Activated CD8-positive, alpha-beta T cell treated with anti-CD3 and anti-CD28 coated beads, Interleukin-2, amount 10 ng/mL, durations not matched to agents 7 days and 5 days (primary cell): ENCODE measurements around the gene LPCAT4. TPM values are rescaled to one million over a fixed set of nuclear protein-coding genes. Genes with fewer than 3 reads are reported as not detected.
A peak's percentile ranks its signal among the peaks of the same experiment; 100 is the strongest.
"Not testable (repeated sequence)": the region's sequence is repeated elsewhere in the genome, so short reads cannot be mapped to it uniquely, and the experiment has no call there.

Source experiments
- ATAC-seq: fragments of 150-1000 bp; cut with Tn5 transposase; one replicate; pipeline ENCODE4 v1.10.0; 2021; ENCODE audit warnings: moderate library complexity
- CTCF ChIA-PET: fragments of 350-600 bp; sonication (Branson Sonifier 250); formaldehyde crosslinking; loops from one replicate; lab custom pipeline; 2021; ENCODE audit warnings: antibody characterized with exemption; lab: Charles Lee
- POLR2A ChIA-PET: fragments of 350-600 bp; sonication (Branson Sonifier 250); formaldehyde crosslinking; loops from one replicate; lab custom pipeline; 2021; ENCODE audit warnings: antibody characterized with exemption; lab: Charles Lee
- DNase-seq: peaks from one replicate; pipeline ENCODE4 v3.0.0-alpha.2; 2020
- H3K27ac Mint-ChIP-seq: one replicate; pipeline ENCODE4 v1.8.0; 2021; ENCODE audit warnings: mild to moderate bottlenecking, mixed read lengths
- H3K27me3 Mint-ChIP-seq: one replicate; pipeline ENCODE4 v1.8.0; 2021; ENCODE audit warnings: low read depth, mixed read lengths
- H3K36me3 Mint-ChIP-seq: one replicate; pipeline ENCODE4 v1.8.0; 2021; ENCODE audit warnings: low read depth, mixed read lengths
- H3K4me1 Mint-ChIP-seq: one replicate; pipeline ENCODE4 v1.8.0; 2021; ENCODE audit warnings: low read depth, mixed read lengths
- H3K4me3 Mint-ChIP-seq: one replicate; pipeline ENCODE4 v1.8.0; 2021; ENCODE audit warnings: mild to moderate bottlenecking, mixed read lengths
- H3K9me3 Mint-ChIP-seq: one replicate; pipeline ENCODE4 v1.8.0; 2022; ENCODE audit warnings: mixed read lengths; ENCODE audit not compliant: insufficient read depth
- total RNA-seq, 2 experiments: library from RNA; stranded (reverse); gene quantifications; one replicate each; pipeline ENCODE4 v1.2.3, GENCODE V29; 2021

LPCAT4 gene
- total RNA-seq, 2 experiments from 2014 or later = 106 to 115 TPM

DNA sequence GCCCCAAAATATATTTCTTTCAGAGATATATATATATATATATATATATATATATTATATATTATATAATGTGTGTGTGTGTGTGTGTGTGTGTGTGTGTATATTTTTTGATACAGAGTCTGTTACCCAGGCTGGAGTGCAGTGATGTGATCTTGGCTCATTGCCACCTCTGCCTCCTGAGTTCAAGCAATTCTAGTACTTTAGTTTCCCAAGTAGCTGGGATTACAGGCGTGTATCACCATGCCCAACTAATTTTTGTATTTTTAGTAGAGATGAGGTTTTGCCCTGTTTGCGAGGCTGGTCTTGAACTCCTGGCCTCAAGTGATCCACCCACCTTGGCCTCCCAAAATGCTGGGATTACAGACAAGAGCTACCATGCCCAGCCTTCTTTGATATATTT lies 8.5 kb upstream of the LPCAT4 start:
- H3K9me3 Mint-ChIP-seq, CTCF ChIA-PET, H3K27ac Mint-ChIP-seq, H3K4me3 Mint-ChIP-seq, ATAC-seq, H3K27me3 Mint-ChIP-seq, POLR2A ChIA-PET, DNase-seq, H3K4me1 Mint-ChIP-seq, H3K36me3 Mint-ChIP-seq: not testable (repeated sequence)

DNA sequence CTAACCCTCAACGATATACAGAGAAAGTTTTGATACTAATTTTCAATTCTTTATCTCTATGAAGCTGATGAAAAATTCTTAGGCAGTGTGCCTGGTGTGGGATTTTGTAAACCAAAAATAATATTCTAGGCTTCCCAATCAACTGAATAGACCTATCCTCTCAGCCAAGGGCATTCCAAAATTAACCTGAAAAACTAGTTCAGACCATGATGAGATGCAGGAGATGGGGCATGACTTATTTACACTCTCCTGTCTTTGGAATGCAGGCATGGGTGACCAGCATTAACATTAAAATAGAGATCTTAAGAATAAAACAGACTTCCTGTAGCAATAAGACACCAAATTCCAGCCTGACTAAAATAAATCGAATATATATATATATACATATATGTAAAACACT lies 7.8 kb upstream of the LPCAT4 start:
- Mint-ChIP-seq H3K36me3 (peaks cover 4% of the 10 kb centered on the region), H3K9me3 (no peaks in the 10 kb centered on the region), H3K27me3 (no peaks in the 10 kb centered on the region), H3K4me3 (no peak overlapping the region), H3K27ac (no peak overlapping the region), H3K4me1 (peaks cover 1% of the 10 kb centered on the region)
- ChIA-PET CTCF (no interaction called here), POLR2A (no interaction called here)
- DNase-seq (no peak), ATAC-seq (no peak)

DNA sequence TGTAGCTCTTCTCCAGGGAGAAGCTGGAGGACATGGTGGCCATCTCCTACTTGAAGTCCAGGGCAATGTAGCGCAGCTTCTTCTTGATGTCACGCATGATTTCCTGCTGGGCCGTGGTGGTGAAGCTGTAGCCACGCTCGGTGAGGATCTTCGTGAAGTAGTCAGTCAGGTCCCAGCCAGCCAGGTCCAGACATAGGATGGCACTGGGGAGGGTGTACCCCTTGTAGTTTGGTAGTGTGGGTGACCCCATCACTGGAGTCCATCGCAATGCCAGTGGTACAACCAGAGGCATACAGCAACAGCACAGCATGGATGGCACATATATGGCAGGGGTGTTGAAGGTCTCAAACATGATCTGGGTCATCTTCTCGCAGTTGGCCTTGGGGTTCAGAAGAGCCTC lies 7.0 kb upstream of the LPCAT4 start:
- H3K4me1 Mint-ChIP-seq = peaks cover 4% of the 10 kb centered on the region
- CTCF ChIA-PET = no interaction called here
- H3K27me3 Mint-ChIP-seq = no peaks in the 10 kb centered on the region
- peaks cover 4% of the 10 kb centered on the region for H3K36me3 Mint-ChIP-seq
- H3K4me3 Mint-ChIP-seq = no peak overlapping the region
- no peak for ATAC-seq
- no peak overlapping the region for H3K27ac Mint-ChIP-seq
- H3K9me3 Mint-ChIP-seq = no peaks in the 10 kb centered on the region
- DNase-seq = no peak
- POLR2A ChIA-PET = no interaction called here

DNA sequence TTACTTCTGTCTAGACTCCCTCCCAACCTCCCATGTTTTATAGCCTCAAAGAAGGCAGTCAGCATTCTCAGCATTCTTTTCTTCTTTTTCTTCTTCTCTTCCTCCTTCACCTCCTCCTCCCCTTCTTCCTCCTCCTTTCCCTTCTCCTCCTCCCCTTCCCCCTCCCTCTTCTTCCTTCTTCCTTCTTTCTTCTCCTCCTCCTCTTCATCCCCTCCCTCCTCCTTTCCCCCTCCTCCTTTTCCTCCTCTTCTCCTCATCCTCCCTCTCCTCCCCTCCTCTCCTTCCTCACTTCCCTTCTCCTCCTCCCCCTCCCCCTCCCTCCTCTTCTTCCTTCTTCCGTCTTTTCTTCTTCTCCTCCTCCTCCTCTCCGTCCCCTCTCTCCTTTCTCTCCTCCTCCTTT lies 3.6 kb upstream of the LPCAT4 start:
- no peaks in the 10 kb centered on the region for H3K27me3 Mint-ChIP-seq
- H3K27ac Mint-ChIP-seq = no peak overlapping the region
- POLR2A ChIA-PET = no interaction called here
- peaks cover 16% of the 10 kb centered on the region for H3K4me1 Mint-ChIP-seq
- H3K9me3 Mint-ChIP-seq = no peaks in the 10 kb centered on the region
- CTCF ChIA-PET = no interaction called here
- H3K36me3 Mint-ChIP-seq = no peaks in the 10 kb centered on the region
- no peak overlapping the region for H3K4me3 Mint-ChIP-seq
- DNase-seq (no peak), ATAC-seq (no peak)

DNA sequence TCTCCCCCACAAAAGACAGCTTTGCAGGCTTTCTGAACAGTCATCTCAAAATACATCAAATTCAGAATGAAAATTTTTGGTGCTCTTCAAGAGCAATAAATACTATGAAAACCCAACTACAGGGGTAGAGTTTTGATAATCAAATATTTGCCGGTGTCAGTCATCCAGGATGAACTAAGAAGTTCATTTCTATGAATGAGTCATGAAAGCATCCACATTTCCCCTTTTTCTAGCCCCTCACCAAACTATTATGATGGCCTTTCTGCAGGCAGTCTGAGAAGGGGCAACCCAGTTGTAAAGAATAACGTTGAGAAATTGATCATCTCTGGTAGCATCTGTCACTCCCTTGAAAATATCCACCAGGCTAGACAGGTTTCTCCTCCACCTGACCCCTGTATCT lies 3.1 kb upstream of the LPCAT4 start:
- H3K4me3 Mint-ChIP-seq = no peak overlapping the region
- ChIA-PET CTCF (no interaction called here), POLR2A (no interaction called here)
- no peaks in the 10 kb centered on the region for H3K36me3 Mint-ChIP-seq
- no peaks in the 10 kb centered on the region for H3K9me3 Mint-ChIP-seq
- no peak overlapping the region for H3K27ac Mint-ChIP-seq
- DNase-seq = no peak
- no peak for ATAC-seq
- H3K4me1 Mint-ChIP-seq = peaks cover 21% of the 10 kb centered on the region
- no peaks in the 10 kb centered on the region for H3K27me3 Mint-ChIP-seq

DNA sequence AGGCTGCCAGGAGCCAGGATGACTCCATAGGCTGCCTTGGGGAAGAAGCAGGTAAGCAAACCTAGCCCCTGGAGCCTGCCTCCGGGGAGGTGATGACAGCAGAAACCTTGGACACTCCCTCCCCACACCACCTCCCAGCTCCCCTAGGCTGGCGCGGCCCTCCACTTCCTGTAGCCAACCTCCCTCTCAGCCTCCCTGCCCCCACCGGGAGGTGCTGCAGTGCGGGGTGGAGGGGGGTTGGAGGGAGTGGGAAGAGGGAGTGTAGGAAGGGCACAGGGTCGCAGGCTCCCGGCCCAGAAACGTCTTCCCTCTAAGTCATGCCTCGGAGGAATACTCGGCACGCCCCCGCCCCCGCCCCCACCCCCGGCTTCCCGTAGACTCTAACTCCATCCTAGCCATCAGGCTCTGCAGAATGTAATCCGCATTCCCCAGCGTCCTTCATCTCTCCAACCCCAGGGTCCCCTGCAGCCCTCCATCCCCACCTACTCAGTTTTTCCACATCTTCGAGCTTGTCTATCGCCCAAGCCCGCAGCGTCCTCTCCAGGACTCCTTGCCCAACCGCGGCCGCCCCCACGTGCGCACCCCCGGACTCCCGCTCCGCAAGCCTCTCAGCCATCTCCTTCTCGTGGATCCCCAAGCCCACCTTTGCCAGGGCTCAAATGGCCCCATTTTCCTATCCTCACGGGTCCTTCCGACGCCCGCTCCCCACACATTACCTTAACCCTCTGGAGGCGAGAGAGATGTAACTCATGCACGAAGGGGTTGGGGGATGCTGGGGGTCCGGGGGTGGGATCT lies 528 bp downstream of the LPCAT4 start:
- H3K27me3 Mint-ChIP-seq = no peaks in the 10 kb centered on the region
- peaks cover 20% of the 10 kb centered on the region for H3K36me3 Mint-ChIP-seq
- ChIA-PET POLR2A (interaction anchor here (0.8 to 3.5 kb wide), 13 partner anchors 10 to 265 kb away, joined by 3 to 33 read pairs (median 5); partner anchors contain the start of genes EMC7, GOLGA8B, NOP10 and NUTM1), CTCF (interaction anchor here (0.7 to 4.7 kb wide), 37 partner anchors 8 to 304 kb away, joined by 3 to 93 read pairs (median 7); partner anchors contain the start of genes EMC4, GOLGA8A, KATNBL1 and NOP10)
- H3K27ac Mint-ChIP-seq = peak overlapping the region; percentile 86
- H3K4me1 Mint-ChIP-seq = peaks cover 39% of the 10 kb centered on the region
- ATAC-seq (peak; percentile 20), DNase-seq (peak; percentile 73)
- H3K4me3 Mint-ChIP-seq = peak overlapping the region; percentile 95
- no peaks in the 10 kb centered on the region for H3K9me3 Mint-ChIP-seq

DNA sequence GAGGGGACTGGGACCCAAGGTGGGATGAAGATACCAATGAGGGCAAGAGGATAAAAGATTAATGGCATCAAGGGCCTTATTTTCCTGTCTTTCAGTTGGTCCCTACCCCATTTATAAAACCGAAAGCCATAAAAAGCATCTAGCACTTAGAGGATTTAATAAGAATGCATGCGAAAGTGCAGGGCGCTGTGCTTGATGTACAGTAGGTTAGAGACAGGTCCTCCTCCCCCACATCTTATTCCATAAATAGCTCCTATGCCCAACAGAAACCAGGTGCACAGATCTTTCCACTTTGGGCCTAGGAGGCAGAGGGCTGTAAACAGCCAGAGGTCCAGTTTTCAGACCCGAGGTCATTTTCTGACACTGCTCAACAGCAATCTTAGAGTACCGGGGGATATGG lies 1.2 kb downstream of the LPCAT4 start:
- peaks cover 39% of the 10 kb centered on the region for H3K4me1 Mint-ChIP-seq
- peak overlapping the region; percentile 95 for H3K4me3 Mint-ChIP-seq
- H3K27me3 Mint-ChIP-seq = no peaks in the 10 kb centered on the region
- peaks cover 26% of the 10 kb centered on the region for H3K36me3 Mint-ChIP-seq
- H3K9me3 Mint-ChIP-seq = no peaks in the 10 kb centered on the region
- POLR2A ChIA-PET = interaction anchor here (1.3 to 3.5 kb wide), 5 partner anchors 23 to 264 kb away, joined by 4 to 33 read pairs (median 9); partner anchors contain the start of genes EMC7, GOLGA8B, NOP10 and NUTM1
- DNase-seq = no peak
- CTCF ChIA-PET = interaction anchor here (0.7 to 4.7 kb wide), 13 partner anchors 11 to 222 kb away, joined by 3 to 93 read pairs (median 10); partner anchors contain the start of genes EMC4, GOLGA8A, NOP10 and NUTM1
- ATAC-seq = no peak
- H3K27ac Mint-ChIP-seq = peak overlapping the region; percentile 86

DNA sequence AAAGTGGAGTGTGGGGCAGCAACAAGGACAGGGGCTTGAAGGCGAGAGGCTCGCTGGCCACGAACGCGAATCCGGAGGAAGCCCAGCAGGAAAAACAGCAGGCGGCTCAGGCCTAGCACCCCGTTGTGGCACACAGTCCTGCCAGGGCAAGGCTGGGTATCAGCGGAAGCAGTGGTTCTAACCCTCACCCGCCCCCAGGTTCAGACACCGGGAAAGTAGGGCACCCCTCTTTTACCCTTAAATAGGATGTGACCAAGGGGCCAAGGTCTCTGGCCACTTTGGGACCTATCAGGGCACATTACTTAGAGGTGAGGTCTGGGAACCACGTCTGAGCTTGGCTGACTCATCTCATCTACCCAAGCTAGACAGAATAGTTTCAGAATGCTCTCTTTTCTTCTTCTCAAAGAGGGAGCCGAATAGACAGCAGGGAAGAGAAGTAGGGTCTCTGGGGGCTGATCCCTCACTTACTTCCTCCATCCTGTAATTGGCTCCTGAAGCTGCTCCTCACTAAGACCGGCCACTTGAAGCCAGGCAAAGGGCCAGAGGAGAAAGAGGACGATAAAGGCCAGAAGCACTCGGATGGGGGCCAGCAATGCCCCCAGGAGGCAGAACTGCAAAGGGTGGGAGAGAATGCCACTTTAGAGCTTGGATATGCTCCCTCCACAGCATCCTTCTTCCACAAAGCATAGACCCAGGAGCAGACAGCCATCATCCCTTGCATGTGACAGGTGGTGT lies 1.7 kb downstream of the LPCAT4 start:
- no peaks in the 10 kb centered on the region for H3K27me3 Mint-ChIP-seq
- ATAC-seq (no peak), DNase-seq (no peak)
- peak overlapping the region; percentile 95 for H3K4me3 Mint-ChIP-seq
- H3K9me3 Mint-ChIP-seq = no peaks in the 10 kb centered on the region
- H3K4me1 Mint-ChIP-seq = peaks cover 39% of the 10 kb centered on the region
- ChIA-PET CTCF (interaction anchor here (1.7 to 4.7 kb wide), 6 partner anchors 22 to 223 kb away, joined by 10 to 93 read pairs (median 15); partner anchors contain the start of genes GOLGA8A, NOP10, NUTM1 and SLC12A6), POLR2A (interaction anchor here (3.1 to 3.5 kb wide), 2 partner anchors 22 to 28 kb away, joined by 17 to 33 read pairs; partner anchors contain the start of genes NOP10, NUTM1 and SLC12A6)
- peak overlapping the region; percentile 86 for H3K27ac Mint-ChIP-seq
- H3K36me3 Mint-ChIP-seq = peaks cover 31% of the 10 kb centered on the region

DNA sequence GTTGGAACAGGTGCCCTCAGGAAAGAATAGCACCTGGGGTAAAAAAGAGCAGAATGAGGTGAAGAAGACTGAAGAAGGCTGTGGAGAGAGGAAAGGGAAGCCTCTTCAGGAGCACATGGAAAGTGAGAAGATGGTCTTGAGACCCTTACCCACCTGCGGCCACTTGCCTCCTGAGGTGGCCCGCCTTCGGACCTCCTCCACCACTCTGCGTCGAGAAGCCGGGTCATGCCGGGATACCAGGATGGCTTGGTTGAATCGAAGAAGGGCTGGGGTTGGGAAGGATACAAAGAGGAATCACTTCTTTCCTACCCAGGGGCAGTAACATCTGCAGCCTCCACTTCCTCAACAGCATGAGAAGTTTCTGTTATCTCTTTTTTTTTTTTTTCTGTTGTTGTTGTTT lies 3.0 kb downstream of the LPCAT4 start:
- no peak overlapping the region for H3K4me3 Mint-ChIP-seq
- H3K36me3 Mint-ChIP-seq = peaks cover 40% of the 10 kb centered on the region
- no peaks in the 10 kb centered on the region for H3K27me3 Mint-ChIP-seq
- no peaks in the 10 kb centered on the region for H3K9me3 Mint-ChIP-seq
- no peak overlapping the region for H3K27ac Mint-ChIP-seq
- peaks cover 36% of the 10 kb centered on the region for H3K4me1 Mint-ChIP-seq
- ChIA-PET CTCF (no interaction called here), POLR2A (no interaction called here)
- DNase-seq = no peak
- ATAC-seq = no peak

DNA sequence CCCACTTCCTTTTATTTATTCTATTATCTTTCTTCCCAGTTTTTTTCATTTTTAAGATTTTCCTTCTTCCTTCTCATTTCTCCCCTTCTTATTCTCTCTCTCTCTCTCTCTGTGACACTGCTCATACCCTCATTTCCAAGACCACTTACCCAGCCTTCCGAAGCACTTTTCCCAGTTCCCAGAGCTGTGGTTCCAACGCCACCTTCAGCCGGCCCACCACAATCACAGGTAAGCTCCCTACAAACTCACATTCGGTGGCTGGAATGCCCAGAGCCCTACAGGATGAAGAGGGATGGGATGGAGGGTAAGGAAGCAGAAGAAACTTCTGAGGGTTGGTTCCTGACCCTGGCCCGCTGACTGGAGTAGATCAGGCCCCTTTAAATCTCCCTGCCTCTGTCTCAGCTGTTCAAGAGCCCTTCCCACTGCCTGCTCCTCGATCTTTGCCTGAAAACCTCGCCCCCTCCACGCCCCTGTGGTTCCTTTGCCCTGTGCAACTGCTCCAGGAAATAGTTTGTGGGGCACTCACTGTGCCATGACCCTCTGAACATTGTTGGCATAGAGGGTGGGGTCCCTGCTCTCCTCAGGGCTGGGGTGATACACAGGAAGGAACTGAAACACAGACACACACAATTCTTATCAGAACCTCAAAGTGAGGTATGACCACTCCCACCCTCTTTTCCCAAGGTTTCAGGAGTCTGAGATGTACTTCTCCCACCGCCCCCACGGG lies 4.8 kb downstream of the LPCAT4 start:
- Mint-ChIP-seq H3K36me3 (peaks cover 50% of the 10 kb centered on the region), H3K9me3 (no peaks in the 10 kb centered on the region), H3K4me3 (no peak overlapping the region), H3K4me1 (peaks cover 28% of the 10 kb centered on the region), H3K27ac (no peak overlapping the region), H3K27me3 (no peaks in the 10 kb centered on the region)
- ChIA-PET POLR2A (no interaction called here), CTCF (no interaction called here)
- ATAC-seq (no peak), DNase-seq (no peak)

DNA sequence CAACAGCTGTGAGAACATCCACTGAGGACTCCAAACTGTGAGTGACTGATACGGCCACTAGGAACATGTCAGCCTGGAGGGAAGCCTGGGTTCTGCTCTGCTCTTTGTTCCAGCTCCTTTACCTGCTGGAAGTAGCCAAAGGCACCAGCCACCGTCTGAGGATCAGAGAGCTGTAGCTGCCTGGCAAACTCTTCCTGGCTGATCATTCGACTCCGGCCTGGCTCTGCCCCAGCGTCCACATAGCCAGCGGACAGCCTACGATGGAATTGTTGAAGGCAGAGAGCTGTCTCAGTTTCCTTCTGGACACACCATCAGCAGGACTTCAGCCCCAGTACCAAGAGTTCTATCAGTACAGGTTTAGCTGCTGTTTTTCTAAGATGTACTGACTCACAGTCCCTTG lies 5.7 kb downstream of the LPCAT4 start:
- DNase-seq = no peak
- no peak for ATAC-seq
- Mint-ChIP-seq H3K27me3 (no peaks in the 10 kb centered on the region), H3K4me1 (peaks cover 28% of the 10 kb centered on the region), H3K27ac (no peak overlapping the region), H3K9me3 (no peaks in the 10 kb centered on the region), H3K4me3 (no peak overlapping the region), H3K36me3 (peaks cover 54% of the 10 kb centered on the region)
- POLR2A ChIA-PET = interaction anchor here (0.8 kb wide), 1 partner anchor 23 kb away, joined by 3 read pairs; no protein-coding TSS in a partner anchor
- CTCF ChIA-PET = interaction anchor here (1.4 to 2.0 kb wide), 2 partner anchors 18 to 120 kb away, joined by 9 read pairs; partner anchors contain the start of genes NOP10 and NUTM1
